A549 (cell line): ENCODE results near the gene PKNOX1.
"Not testable (repeated sequence)": the region's sequence is repeated elsewhere in the genome, so short reads cannot be mapped to it uniquely, and the experiment has no call there.

Experiments
- CTCF ChIP-seq: fragments of >200 bp; sonication (Bioruptor Twin); formaldehyde crosslinking; IDR thresholded peaks from 3 replicates; pipeline ENCODE4 v1.5.1; 2016
- HMGXB4 ChIP-seq: fragments of 250-450 bp; sonication (Bioruptor Pico); IDR thresholded peaks from 2 replicates; pipeline ENCODE4 v1.5.0; 2021; ENCODE audit warnings: mild to moderate bottlenecking, moderate library complexity, borderline replicate concordance
- MAX ChIP-seq: IDR thresholded peaks from 2 replicates; pipeline ENCODE4 v1.6.1; 2012
- MYC ChIP-seq: IDR thresholded peaks from 2 replicates; pipeline ENCODE4 v1.6.1; 2012; ENCODE audit warnings: mild to moderate bottlenecking, inconsistent platforms, low read length, improper control_type of control experiment, borderline replicate concordance
- NR3C1 ChIP-seq: fragments of >200 bp; sonication (Bioruptor Twin); formaldehyde crosslinking; IDR thresholded peaks from 3 replicates; pipeline ENCODE4 v1.6.1; 2017
- RFX5 ChIP-seq: fragments of 450-650 bp; IDR thresholded peaks from 2 replicates; pipeline ENCODE4 v1.7.1; 2014; ENCODE audit warnings: antibody characterized with exemption, mild to moderate bottlenecking, moderate library complexity
- SMC3 ChIP-seq: fragments of >200 bp; sonication (Bioruptor Twin); formaldehyde crosslinking; IDR thresholded peaks from 3 replicates; pipeline ENCODE4 v1.6.1; 2018; ENCODE audit warnings: inconsistent platforms

- not testable (repeated sequence) for TF ChIP-seq HMGXB4, NR3C1, RFX5, CTCF, SMC3, MAX, MYC
Observed at GRCh38 chr21:43065991-43066390, 91.6 kb downstream of the PKNOX1 start.
